Measurements from ENCODE around the gene VASH1. TPM values are rescaled to one million over a fixed set of nuclear protein-coding genes. Genes with fewer than 3 reads are reported as not detected.

Gene VASH1
- total and polyA plus RNA-seq, 3 experiments from 2014 or later = 1.4 to 6.3 (median 5.7) TPM

DNA sequence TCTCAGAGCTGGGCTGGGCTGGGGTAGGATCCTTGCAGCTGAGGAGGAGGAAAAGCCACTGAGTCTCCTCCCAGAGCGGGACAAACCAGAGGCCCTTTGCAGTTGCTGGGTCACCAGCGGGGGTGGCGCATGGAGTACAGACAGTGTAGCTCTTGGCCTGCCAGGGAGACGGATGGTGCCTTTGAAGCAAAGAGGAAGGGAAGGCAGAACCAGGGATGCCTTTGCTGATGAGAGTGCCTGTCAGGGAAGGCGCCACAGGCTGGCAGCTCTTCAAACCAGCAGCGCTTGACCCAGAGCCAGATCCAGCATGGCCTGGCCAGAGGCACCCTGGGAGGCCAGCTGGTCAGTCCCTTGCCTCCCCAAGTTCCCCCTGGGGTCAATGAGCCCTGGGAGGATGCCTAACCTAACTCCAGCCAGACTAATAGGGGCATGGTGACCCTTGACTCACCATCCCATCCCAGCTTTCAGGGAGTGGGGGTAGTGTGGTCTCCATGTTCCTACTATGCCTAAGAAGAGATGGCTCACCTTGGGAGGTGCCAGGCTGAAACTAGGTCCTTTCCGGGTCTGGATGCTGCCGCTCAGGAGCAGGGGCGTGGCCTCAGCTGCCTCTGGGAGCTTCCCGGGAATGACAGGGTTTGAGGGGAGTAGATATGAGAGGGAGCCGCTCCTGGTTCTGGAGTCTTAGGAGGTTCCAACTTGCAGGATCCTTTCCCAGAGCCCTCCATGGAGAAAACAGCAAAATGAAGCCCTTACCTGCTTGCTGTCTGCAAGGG lies 19.8 kb downstream of the VASH1 start:
- H3K27ac Mint-ChIP-seq = peak overlapping the region in 4 of 8 donors; percentile 46 to 95 (median 72)

DNA sequence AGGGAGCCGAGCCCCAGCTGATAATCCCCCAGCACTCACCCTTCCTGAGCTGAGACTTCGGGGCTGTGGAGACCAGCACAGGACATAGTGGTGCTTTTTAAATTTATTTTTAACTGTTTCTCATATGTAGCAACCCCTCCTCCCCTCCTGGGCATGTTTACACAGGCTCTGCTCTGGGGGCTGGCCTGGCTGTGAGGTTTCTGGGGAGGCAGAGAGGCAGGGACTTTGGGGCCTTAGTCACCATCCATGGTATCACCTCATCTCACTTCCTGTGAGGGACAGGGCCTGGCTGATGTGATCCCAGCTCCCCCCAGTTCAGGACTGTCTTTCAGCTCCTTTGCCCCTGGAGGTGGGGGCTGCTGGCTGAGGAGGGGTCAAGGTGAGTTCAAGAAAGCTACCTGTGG lies 20.4 kb downstream of the VASH1 start:
- H3K4me3 Mint-ChIP-seq = no peak overlapping the region
- Histone ChIP-seq H3K9me3 (ENCODE audit: low read length) (no peaks in the 10 kb centered on the region), H3K4me3 (ENCODE audit: low read length) (no peak overlapping the region), H3K27ac (ENCODE audit: low read depth, low read length) (no peak overlapping the region), H3K36me3 (ENCODE audit: insufficient read depth, low read length) (peaks cover 7% of the 10 kb centered on the region), H3K27me3 (ENCODE audit: insufficient read depth, low read length, poor library complexity, severe bottlenecking) (no peaks in the 10 kb centered on the region), H3K4me1 (ENCODE audit: insufficient read depth, low read length) (peaks cover 9% of the 10 kb centered on the region)
- H3K36me3 Mint-ChIP-seq = peaks cover 0 to 45% (median 11%) of the 10 kb centered on the region in 3 donors
- CTCF ChIA-PET = interaction anchor here (5.9 kb wide), 1 partner anchor 71 kb away, joined by 57 read pairs; no protein-coding TSS in a partner anchor
- POLR2A ChIA-PET = interaction anchor here (0.6 kb wide), 1 partner anchor 14 kb away, joined by 3 read pairs; no protein-coding TSS in a partner anchor
- H3K4me1 Mint-ChIP-seq = peaks cover 13 to 30% (median 21%) of the 10 kb centered on the region in 3 donors
- no peaks in the 10 kb centered on the region for H3K9me3 Mint-ChIP-seq
- no peaks in the 10 kb centered on the region for H3K27me3 Mint-ChIP-seq
- peak overlapping the region in 5 of 8 donors; percentile 27 to 95 (median 53) for H3K27ac Mint-ChIP-seq
- DNase-seq = no peak

More for the DNA sequence above, 19.8 kb downstream of the VASH1 start:
- H3K36me3 Mint-ChIP-seq = peaks cover 0 to 40% (median 11%) of the 10 kb centered on the region in 3 donors
- ChIA-PET POLR2A (no interaction called here), CTCF (interaction anchor here (0.6 to 5.9 kb wide), 2 partner anchors 69 to 71 kb away, joined by 3 to 57 read pairs; no protein-coding TSS in a partner anchor)
- no peak overlapping the region for H3K4me3 Mint-ChIP-seq
- no peak for DNase-seq
- no peaks in the 10 kb centered on the region for H3K27me3 ChIP-seq (ENCODE audit: insufficient read depth, low read length, poor library complexity, severe bottlenecking)
- peaks cover 9% of the 10 kb centered on the region for H3K4me1 ChIP-seq (ENCODE audit: insufficient read depth, low read length)
- H3K4me1 Mint-ChIP-seq = peaks cover 13 to 30% (median 21%) of the 10 kb centered on the region in 3 donors
- no peaks in the 10 kb centered on the region for H3K27me3 Mint-ChIP-seq
- no peaks in the 10 kb centered on the region for H3K9me3 Mint-ChIP-seq
- no peak overlapping the region for H3K4me3 ChIP-seq (ENCODE audit: low read length)
- H3K27ac ChIP-seq (ENCODE audit: low read depth, low read length) = no peak overlapping the region
- peaks cover 4% of the 10 kb centered on the region for H3K36me3 ChIP-seq (ENCODE audit: insufficient read depth, low read length)
- no peaks in the 10 kb centered on the region for H3K9me3 ChIP-seq (ENCODE audit: low read length)

DNA sequence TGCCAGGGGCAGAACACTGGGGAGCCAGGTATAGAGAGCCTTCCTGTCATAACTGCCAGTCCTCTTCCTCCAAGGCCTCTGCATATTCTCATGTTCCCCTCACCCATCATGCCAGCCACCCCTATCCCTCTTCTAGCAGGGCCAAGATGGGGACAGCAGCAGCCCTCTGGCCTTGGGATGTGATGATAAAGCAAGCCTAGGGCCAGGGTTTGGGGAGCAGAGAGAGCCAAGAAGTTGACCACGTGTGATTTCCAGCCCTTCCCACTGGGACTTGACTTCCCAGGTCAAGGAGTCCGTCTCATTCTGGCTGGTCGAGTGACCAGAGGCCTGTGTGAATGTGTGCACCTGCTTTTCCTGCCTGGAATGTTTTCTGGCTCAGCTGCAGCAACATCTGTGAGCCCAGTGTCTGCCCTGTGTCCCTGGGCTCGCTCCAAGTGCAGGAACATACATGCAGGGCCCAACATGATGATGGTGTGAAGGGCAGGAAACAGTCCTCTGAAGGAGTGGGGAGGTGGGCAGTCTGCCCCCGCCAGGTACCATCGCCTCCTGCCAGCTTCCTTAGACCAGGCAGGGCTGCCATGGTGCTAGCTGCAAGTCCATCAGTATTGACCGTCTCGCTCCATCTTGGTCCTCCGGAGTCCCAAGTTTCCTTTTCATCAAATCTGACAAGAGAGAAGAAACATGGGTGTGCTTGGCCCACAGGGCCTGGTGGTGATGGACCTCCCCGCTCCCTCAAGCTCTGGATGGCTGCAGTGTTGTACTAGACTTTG lies 21.0 kb downstream of the VASH1 start:
- H3K27ac ChIP-seq (ENCODE audit: low read depth, low read length) = no peak overlapping the region
- CTCF ChIA-PET = interaction anchor here (1.6 to 5.9 kb wide), 2 partner anchors 12 to 72 kb away, joined by 3 to 57 read pairs; no protein-coding TSS in a partner anchor

GRCh38 chr14:76782885-76783566 lies 21.8 kb downstream of the VASH1 start:
- no peak for DNase-seq
- ChIA-PET POLR2A (interaction anchor here (0.9 kb wide), 1 partner anchor 73 kb away, joined by 3 read pairs; no protein-coding TSS in a partner anchor), CTCF (interaction anchor here (1.6 to 5.9 kb wide), 2 partner anchors 12 to 73 kb away, joined by 3 to 57 read pairs; no protein-coding TSS in a partner anchor)
- Histone ChIP-seq H3K36me3 (ENCODE audit: insufficient read depth, low read length) (peaks cover 17% of the 10 kb centered on the region), H3K4me3 (ENCODE audit: low read length) (no peak overlapping the region), H3K27me3 (ENCODE audit: insufficient read depth, low read length, poor library complexity, severe bottlenecking) (no peaks in the 10 kb centered on the region), H3K4me1 (ENCODE audit: insufficient read depth, low read length) (peaks cover 9% of the 10 kb centered on the region), H3K27ac (ENCODE audit: low read depth, low read length) (no peak overlapping the region), H3K9me3 (ENCODE audit: low read length) (no peaks in the 10 kb centered on the region)
- H3K4me3 Mint-ChIP-seq = peak overlapping the region in 4 of 7 donors; percentile 10 to 70 (median 24)
- no peaks in the 10 kb centered on the region for H3K9me3 Mint-ChIP-seq
- H3K36me3 Mint-ChIP-seq = peaks cover 0 to 58% (median 20%) of the 10 kb centered on the region in 3 donors
- peaks cover 13 to 30% (median 21%) of the 10 kb centered on the region in 3 donors for H3K4me1 Mint-ChIP-seq
- H3K27me3 Mint-ChIP-seq = no peaks in the 10 kb centered on the region
- peak overlapping the region; percentile 21 to 91 (median 82) for H3K27ac Mint-ChIP-seq

More for the DNA sequence above, 21.0 kb downstream of the VASH1 start:
- Histone ChIP-seq H3K36me3 (ENCODE audit: insufficient read depth, low read length) (peaks cover 12% of the 10 kb centered on the region), H3K4me1 (ENCODE audit: insufficient read depth, low read length) (peaks cover 9% of the 10 kb centered on the region), H3K27me3 (ENCODE audit: insufficient read depth, low read length, poor library complexity, severe bottlenecking) (no peaks in the 10 kb centered on the region), H3K9me3 (ENCODE audit: low read length) (no peaks in the 10 kb centered on the region), H3K4me3 (ENCODE audit: low read length) (no peak overlapping the region)
- no peak for DNase-seq
- Mint-ChIP-seq H3K4me3 (peak overlapping the region in 3 of 7 donors; percentile 10 to 70 (median 23)), H3K36me3 (peaks cover 0 to 51% (median 17%) of the 10 kb centered on the region in 3 donors), H3K4me1 (peaks cover 13 to 30% (median 21%) of the 10 kb centered on the region in 3 donors), H3K27ac (peak overlapping the region; percentile 53 to 95 (median 82)), H3K9me3 (no peaks in the 10 kb centered on the region), H3K27me3 (no peaks in the 10 kb centered on the region)
- POLR2A ChIA-PET = interaction anchor here (0.6 kb wide), 1 partner anchor 14 kb away, joined by 3 read pairs; no protein-coding TSS in a partner anchor

- Mint-ChIP-seq H3K4me1 (peaks cover 13 to 30% (median 21%) of the 10 kb centered on the region in 3 donors), H3K4me3 (peak overlapping the region in 1 of 7 donors; percentile 77), H3K9me3 (no peaks in the 10 kb centered on the region), H3K27me3 (no peaks in the 10 kb centered on the region), H3K27ac (peak overlapping the region in 6 of 8 donors; percentile 17 to 74 (median 60)), H3K36me3 (peaks cover 0 to 70% (median 25%) of the 10 kb centered on the region in 3 donors)
- DNase-seq = no peak
- peaks cover 29% of the 10 kb centered on the region for H3K36me3 ChIP-seq (ENCODE audit: insufficient read depth, low read length)
- no peaks in the 10 kb centered on the region for H3K9me3 ChIP-seq (ENCODE audit: low read length)
- no peak overlapping the region for H3K4me3 ChIP-seq (ENCODE audit: low read length)
- H3K27me3 ChIP-seq (ENCODE audit: insufficient read depth, low read length, poor library complexity, severe bottlenecking) = no peaks in the 10 kb centered on the region
- H3K4me1 ChIP-seq (ENCODE audit: insufficient read depth, low read length) = peaks cover 9% of the 10 kb centered on the region
- CTCF ChIA-PET = interaction anchor here (0.7 to 5.9 kb wide), 11 partner anchors 11 to 88 kb away, joined by 3 to 57 read pairs (median 4); partner anchors contain the start of genes ANGEL1 and VASH1
- POLR2A ChIA-PET = interaction anchor here (0.9 kb wide), 1 partner anchor 74 kb away, joined by 3 read pairs; no protein-coding TSS in a partner anchor
- no peak overlapping the region for H3K27ac ChIP-seq (ENCODE audit: low read depth, low read length)
These were observed 23.1 kb downstream of the VASH1 start for GRCh38 chr14:76784266-76784874.

- POLR2A ChIA-PET = no interaction called here
- Histone ChIP-seq H3K36me3 (ENCODE audit: insufficient read depth, low read length) (peaks cover 30% of the 10 kb centered on the region), H3K4me1 (ENCODE audit: insufficient read depth, low read length) (peaks cover 9% of the 10 kb centered on the region), H3K4me3 (ENCODE audit: low read length) (no peak overlapping the region), H3K27ac (ENCODE audit: low read depth, low read length) (no peak overlapping the region), H3K27me3 (ENCODE audit: insufficient read depth, low read length, poor library complexity, severe bottlenecking) (no peaks in the 10 kb centered on the region), H3K9me3 (ENCODE audit: low read length) (no peaks in the 10 kb centered on the region)
- H3K9me3 Mint-ChIP-seq = no peaks in the 10 kb centered on the region
- H3K27me3 Mint-ChIP-seq = no peaks in the 10 kb centered on the region
- H3K4me3 Mint-ChIP-seq = peak overlapping the region in 1 of 7 donors; percentile 77
- peaks cover 13 to 30% (median 21%) of the 10 kb centered on the region in 3 donors for H3K4me1 Mint-ChIP-seq
- CTCF ChIA-PET = interaction anchor here (0.7 to 5.9 kb wide), 11 partner anchors 12 to 88 kb away, joined by 3 to 57 read pairs (median 4); partner anchors contain the start of genes ANGEL1 and VASH1
- H3K36me3 Mint-ChIP-seq = peaks cover 0 to 72% (median 25%) of the 10 kb centered on the region in 3 donors
- DNase-seq = peak; percentile 17 to 68 (median 38)
- peak overlapping the region in 6 of 8 donors; percentile 47 to 80 (median 68) for H3K27ac Mint-ChIP-seq
These were observed 23.6 kb downstream of the VASH1 start for GRCh38 chr14:76784881-76785280.

GRCh38 chr14:76786601-76787000 lies 25.3 kb downstream of the VASH1 start:
- POLR2A ChIA-PET = no interaction called here
- H3K4me1 ChIP-seq (ENCODE audit: insufficient read depth, low read length) = peaks cover 9% of the 10 kb centered on the region
- peaks cover 43% of the 10 kb centered on the region for H3K36me3 ChIP-seq (ENCODE audit: insufficient read depth, low read length)
- H3K9me3 ChIP-seq (ENCODE audit: low read length) = no peaks in the 10 kb centered on the region
- Mint-ChIP-seq H3K27ac (peak overlapping the region in 2 of 8 donors; percentile 61 to 66), H3K27me3 (no peaks in the 10 kb centered on the region), H3K4me3 (no peak overlapping the region), H3K4me1 (peaks cover 13 to 30% (median 16%) of the 10 kb centered on the region in 3 donors), H3K9me3 (no peaks in the 10 kb centered on the region), H3K36me3 (peaks cover 0 to 77% (median 24%) of the 10 kb centered on the region in 3 donors)
- CTCF ChIA-PET = interaction anchor here (5.9 kb wide), 1 partner anchor 76 kb away, joined by 57 read pairs; no protein-coding TSS in a partner anchor
- H3K27me3 ChIP-seq (ENCODE audit: insufficient read depth, low read length, poor library complexity, severe bottlenecking) = no peaks in the 10 kb centered on the region
- DNase-seq = no peak
- no peak overlapping the region for H3K4me3 ChIP-seq (ENCODE audit: low read length)
- H3K27ac ChIP-seq (ENCODE audit: low read depth, low read length) = no peak overlapping the region

Data from CD8-positive, alpha-beta memory T cell (primary cell).